Gastroesophageal sphincter (tissue), 4 donors: ENCODE data around the gene SDK1. TPM values are rescaled to one million over a fixed set of nuclear protein-coding genes. Genes with fewer than 3 reads are reported as not detected.

Experiments used
- ATAC-seq: fragments of 150-250 bp; one replicate; pipeline ENCODE4 v1.9.1; 2016; ENCODE audit warnings: mild to moderate bottlenecking, moderate library complexity
- H3K27ac ChIP-seq, 4 donors: fragments of 200-600 bp; sonication (generic) in 3 of 4; 1 replicate in 3 of 4; 2 replicates in 1 of 4; pipeline ENCODE4 v1.5.1; 2016 to 2019
- H3K27me3 ChIP-seq: fragments of 200-600 bp; sonication (generic); one replicate; pipeline ENCODE4 v1.5.1; 2019
- H3K36me3 ChIP-seq, 2 donors: fragments of 200-600 bp; sonication (generic); one replicate each; pipeline ENCODE4 v1.5.1; 2019; ENCODE audit warnings: control low read depth in 1 of 2
- H3K4me1 ChIP-seq, 3 donors: fragments of 200-600 bp; sonication (generic); 1 replicate in 2 of 3; 2 replicates in 1 of 3; pipeline ENCODE4 v1.5.1; 2016 to 2019; ENCODE audit warnings: control low read depth in 2 of 3
- H3K4me3 ChIP-seq, 2 donors: fragments of 200-600 bp; sonication (generic); one replicate each; pipeline ENCODE4 v1.5.1; 2019; ENCODE audit warnings: mild to moderate bottlenecking in 1 of 2, moderate library complexity in 1 of 2
- H3K9me3 ChIP-seq, 3 donors: fragments of 200-600 bp; sonication (generic); one replicate each; pipeline ENCODE4 v1.5.1; 2017 to 2019; ENCODE audit warnings: control low read depth in 2 of 3
- CTCF ChIP-seq, 4 experiments: fragments of 200-600 bp in 2 of 4; fragments of 450-650 bp in 2 of 4; sonication (generic) in 1 of 4; IDR thresholded peaks; one replicate each; pipeline ENCODE4 v1.5.1; 2017 to 2019; ENCODE audit warnings: antibody characterized with exemption in 4 of 4, mild to moderate bottlenecking in 2 of 4, moderate library complexity in 2 of 4
- EP300 ChIP-seq: sonication (generic); formaldehyde crosslinking; IDR thresholded peaks from one replicate; pipeline ENCODE4 v1.6.1; 2017; ENCODE audit warnings: antibody characterized with exemption, mild to moderate bottlenecking
- POLR2A ChIP-seq, 2 donors: fragments of 450-650 bp; IDR thresholded peaks; one replicate each; pipeline ENCODE4 v1.6.1; 2017; ENCODE audit warnings: antibody characterized with exemption in 2 of 2, mild to moderate bottlenecking in 2 of 2, moderate library complexity in 1 of 2
- POLR2AphosphoS5 ChIP-seq: sonication (generic); formaldehyde crosslinking; IDR thresholded peaks from one replicate; pipeline ENCODE4 v1.6.1; 2017; ENCODE audit warnings: antibody characterized with exemption
- WGBS, 2 donors: methylation state at CpG; one replicate each; pipeline ENCODE4 v1.1.5; 2018; ENCODE audit warnings: low coverage in 1 of 2; 5-methylcytosine and 5-hydroxymethylcytosine counted together
- total RNA-seq, 4 donors: library from RNA; depleted of rRNA; stranded (reverse); fragments of >200 nt; gene quantifications; one replicate each; pipeline ENCODE4 v1.1.0, GENCODE V29; 2016

Gene SDK1
- total RNA-seq, 4 donors from 2014 or later: 6.1 to 13.6 (median 8.7) TPM

- Histone ChIP-seq H3K4me3 (no peak overlapping the region), H3K4me1 (no peaks in the 10 kb centered on the region), H3K27me3 (no peaks in the 10 kb centered on the region), H3K36me3 (no peaks in the 10 kb centered on the region), H3K27ac (no peak overlapping the region), H3K9me3 (no peaks in the 10 kb centered on the region)
- WGBS, 2 donors: 83 to 95% methylated on average over 4 of the region's 4 CpGs
- ATAC-seq: no peak
- TF ChIP-seq EP300: no peak
- no peak for TF ChIP-seq CTCF (IDR thresholded peaks at IDR 0.05)
- TF ChIP-seq POLR2A (IDR thresholded peaks at IDR 0.05): no peak
- no peak for TF ChIP-seq POLR2AphosphoS5
These were observed 180.4 kb downstream of the SDK1 start for GRCh38 chr7:3481435-3481834.

- TF ChIP-seq POLR2A (IDR thresholded peaks at IDR 0.05): no peak
- peak in 2 of 4 experiments; percentile 20 to 34 for TF ChIP-seq CTCF (IDR thresholded peaks at IDR 0.05)
These were observed 181.3 kb downstream of the SDK1 start for GRCh38 chr7:3482147-3482921.

GRCh38 chr7:3486841-3487240 lies 185.8 kb downstream of the SDK1 start:
- H3K9me3 ChIP-seq: no peaks in the 10 kb centered on the region
- H3K36me3 ChIP-seq: no peaks in the 10 kb centered on the region
- 65 to 93% methylated on average over 4 of the region's 4 CpGs for WGBS, 2 donors
- H3K27me3 ChIP-seq: no peaks in the 10 kb centered on the region
- H3K27ac ChIP-seq: no peak overlapping the region
- no peak for ATAC-seq
- H3K4me3 ChIP-seq: no peak overlapping the region
- TF ChIP-seq CTCF (IDR thresholded peaks at IDR 0.05): no peak
- TF ChIP-seq POLR2A (IDR thresholded peaks at IDR 0.05): no peak
- no peak for TF ChIP-seq EP300
- TF ChIP-seq POLR2AphosphoS5: no peak
- H3K4me1 ChIP-seq: no peaks in the 10 kb centered on the region

More at GRCh38 chr7:3482147-3482921, 181.3 kb downstream of the SDK1 start:
- WGBS, 2 donors: 78 to 82% methylated on average over 12 to 13 of the region's 13 CpGs
- H3K4me1 ChIP-seq: no peaks in the 10 kb centered on the region
- H3K36me3 ChIP-seq: no peaks in the 10 kb centered on the region
- H3K27me3 ChIP-seq: no peaks in the 10 kb centered on the region
- no peak overlapping the region for H3K27ac ChIP-seq
- H3K4me3 ChIP-seq: no peak overlapping the region
- no peaks in the 10 kb centered on the region for H3K9me3 ChIP-seq
- ATAC-seq: no peak

GRCh38 chr7:3488829-3489228 lies 187.8 kb downstream of the SDK1 start:
- Histone ChIP-seq H3K36me3 (no peaks in the 10 kb centered on the region), H3K9me3 (no peaks in the 10 kb centered on the region), H3K4me3 (no peak overlapping the region), H3K27ac (no peak overlapping the region), H3K4me1 (no peaks in the 10 kb centered on the region), H3K27me3 (no peaks in the 10 kb centered on the region)
- TF ChIP-seq POLR2A (IDR thresholded peaks at IDR 0.05) (no peak), CTCF (IDR thresholded peaks at IDR 0.05) (no peak), EP300 (no peak), POLR2AphosphoS5 (no peak)
- 50 to 79% methylated on average over 2 of the region's 3 CpGs for WGBS, 2 donors
- no peak for ATAC-seq

- Histone ChIP-seq H3K4me3 (no peak overlapping the region), H3K27ac (no peak overlapping the region), H3K27me3 (no peaks in the 10 kb centered on the region), H3K36me3 (no peaks in the 10 kb centered on the region), H3K9me3 (no peaks in the 10 kb centered on the region), H3K4me1 (no peaks in the 10 kb centered on the region)
- no peak for ATAC-seq
- TF ChIP-seq POLR2AphosphoS5: no peak
- TF ChIP-seq EP300: no peak
- no peak for TF ChIP-seq POLR2A (IDR thresholded peaks at IDR 0.05)
- no peak for TF ChIP-seq CTCF (IDR thresholded peaks at IDR 0.05)
These were observed 192.4 kb downstream of the SDK1 start for GRCh38 chr7:3493499-3493898.
